ENCODE results near the gene ADAMTSL5. TPM values are rescaled to one million over a fixed set of nuclear protein-coding genes. Genes with fewer than 3 reads are reported as not detected.

ADAMTSL5 gene
- total and polyA plus RNA-seq, 9 of the 15 experiments (the other 6 are each of a cell fraction or from before 2014, with no cell fraction given): 1.0 to 11.6 (median 4.1) TPM

GRCh38 chr19:1516395-1516753, 3.6 kb upstream of the ADAMTSL5 start (continued):
- TF ChIP-seq, protein P1, sequence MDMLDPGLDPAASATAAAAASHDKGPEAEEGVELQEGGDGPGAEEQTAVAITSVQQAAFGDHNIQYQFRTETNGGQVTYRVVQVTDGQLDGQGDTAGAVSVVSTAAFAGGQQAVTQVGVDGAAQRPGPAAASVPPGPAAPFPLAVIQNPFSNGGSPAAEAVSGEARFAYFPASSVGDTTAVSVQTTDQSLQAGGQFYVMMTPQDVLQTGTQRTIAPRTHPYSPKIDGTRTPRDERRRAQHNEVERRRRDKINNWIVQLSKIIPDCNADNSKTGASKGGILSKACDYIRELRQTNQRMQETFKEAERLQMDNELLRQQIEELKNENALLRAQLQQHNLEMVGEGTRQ (CRISPR knock-in tag; IDR thresholded peaks at IDR 0.05): peak; percentile 81
- TF ChIP-seq EGR1 (conservative IDR thresholded peaks at IDR 0.05): no peak

GRCh38 chr19:1514986-1515721, 2.3 kb upstream of the ADAMTSL5 start:
- FAIRE-seq: no peak
- no TSS peak for BruUV-seq (replicated peaks)
- peaks cover 11% of the 10 kb centered on the region; the same call in 2 of the 3 replicates for H3K79me2 ChIP-seq (ENCODE audit: control insufficient read depth, insufficient read depth, low read length)
- H3K36me3 ChIP-seq (ENCODE audit: control insufficient read depth, insufficient read depth, low read length): peaks cover 4% of the 10 kb centered on the region; the same call in 1 of the 3 replicates
- intact Hi-C loops (cut with micrococcal nuclease) (loop anchor here (5.0 kb wide), 1 partner anchor 58 kb away; no protein-coding TSS in a partner anchor), in situ Hi-C loops (cut with MboI) (no loop called here)
- CTCF ChIA-PET (ENCODE audit: low intra/inter-chr PET ratio): no interaction called here
- POLR2A ChIA-PET: no interaction called here
- peak overlapping the region in 1 of 2 experiments; percentile 37; a peak in 1 of 4 replicates for H3K9ac ChIP-seq (ENCODE audit: insufficient read depth in 1 of 2, low read depth in 2 of 2, low read length in 2 of 2)
- TF ChIP-seq ZFP36 (IDR thresholded peaks at IDR 0.05; ENCODE audit: low read depth, low read length, partially characterized antibody) (peak; percentile 18), ZKSCAN8 (CRISPR knock-in tag; IDR thresholded peaks at IDR 0.05) (peak; percentile 99), NR2C2 (CRISPR knock-in tag; IDR thresholded peaks at IDR 0.05) (no peak), NR2C2 (tag; IDR thresholded peaks at IDR 0.05) (no peak), GABPA (tag; conservative IDR thresholded peaks at IDR 0.05; ENCODE audit: low read depth) (no peak)
- H3K9me1 ChIP-seq (ENCODE audit: control insufficient read depth, insufficient read depth, low read length): no peaks in the 10 kb centered on the region
- ATAC-seq: no peak
- H2AFZ ChIP-seq (ENCODE audit: low read depth, low read length): no peak overlapping the region
- H3K4me1 ChIP-seq (replicated peaks in 1 of 2; ENCODE audit: control insufficient read depth in 2 of 2, insufficient read depth in 2 of 2, low read length in 2 of 2): peaks cover 0 to 47% of the 10 kb centered on the region in 2 experiments
- 0 out of 5 replicates have a peak, but pooled peaks cover 0 to 3% of the 10 kb centered on the region in 2 experiments for H3K27me3 ChIP-seq (ENCODE audit: control insufficient read depth in 2 of 2, insufficient read depth in 2 of 2, low read length in 2 of 2)
- WGBS (ENCODE audit: insufficient coverage, low coverage, missing lambda C conversion rate): 44% methylated on average over 13 of the region's 14 CpGs
- peaks cover 3% of the 10 kb centered on the region for H3K9me3 ChIP-seq (replicated peaks; ENCODE audit: control insufficient read depth, insufficient read depth, low read depth, low read length)
- no peak overlapping the region for H3K4me2 ChIP-seq (ENCODE audit: insufficient read depth, low read length)
- H3K4me3 ChIP-seq: no peak overlapping the region
- H3K27ac ChIP-seq (ENCODE audit: extremely low read depth, low read depth, low read length): no peak overlapping the region
- DNase-seq (ENCODE audit: extremely low read depth in 1 of 4, low spot score in 3 of 4): no peak
- H4K20me1 ChIP-seq (replicated peaks; ENCODE audit: control insufficient read depth, insufficient read depth, low read length): no peaks in the 10 kb centered on the region
